Karpas-422 (cell line): Measurements from ENCODE around the gene CARD16. TPM values are rescaled to one million over a fixed set of nuclear protein-coding genes. Genes with fewer than 3 reads are reported as not detected.
A peak's percentile ranks its signal among the peaks of the same experiment; 100 is the strongest.
"Not testable (repeated sequence)": the region's sequence is repeated elsewhere in the genome, so short reads cannot be mapped to it uniquely, and the experiment has no call there.

Experiments
- DNase-seq: peaks from one replicate; pipeline ENCODE4 v3.0.0-alpha.2; 2015
- H2AFZ ChIP-seq: fragments of 200-600 bp; sonication (generic); 2 replicates; pipeline ENCODE4 v1.6.1; 2014; ENCODE audit warnings: antibody characterized with exemption, low read length, mixed read lengths
- H3K27ac ChIP-seq: fragments of 200-600 bp; sonication (generic); 2 replicates; pipeline ENCODE4 v1.5.1; 2014; ENCODE audit warnings: mild to moderate bottlenecking, low read length, moderate library complexity
- H3K27me3 ChIP-seq: fragments of 200-600 bp; sonication (generic); 2 replicates; pipeline ENCODE4 v1.6.1; 2014; ENCODE audit warnings: low read length, mixed read lengths
- H3K36me3 ChIP-seq: fragments of 200-600 bp; sonication (generic); 2 replicates; pipeline ENCODE4 v1.6.1; 2014; ENCODE audit warnings: low read length, mixed read lengths; ENCODE audit not compliant: insufficient read depth
- H3K4me1 ChIP-seq: fragments of 200-600 bp; sonication (generic); 2 replicates; pipeline ENCODE4 v1.6.1; 2014; ENCODE audit warnings: mild to moderate bottlenecking, low read length, mixed read lengths
- H3K4me2 ChIP-seq: fragments of 200-600 bp; sonication (generic); 2 replicates; pipeline ENCODE4 v1.6.1; 2014; ENCODE audit warnings: low read length, low read depth, mild to moderate bottlenecking; ENCODE audit not compliant: poor library complexity, severe bottlenecking
- H3K4me3 ChIP-seq: fragments of 200-600 bp; sonication (generic); 2 replicates; pipeline ENCODE4 v1.5.1; 2014; ENCODE audit warnings: mild to moderate bottlenecking, antibody characterized with exemption, low read length, mixed read lengths
- H3K79me2 ChIP-seq: fragments of 200-600 bp; sonication (generic); 2 replicates; pipeline ENCODE4 v1.6.1; 2014; ENCODE audit warnings: mild to moderate bottlenecking, low read length, mixed read lengths
- H3K9ac ChIP-seq: fragments of 200-600 bp; sonication (generic); 2 replicates; pipeline ENCODE4 v1.6.0; 2014; ENCODE audit warnings: low read length
- H3K9me2 ChIP-seq: fragments of 200-600 bp; sonication (generic), shearing (Covaris generic); replicated peaks from 2 replicates; pipeline ENCODE4 v1.6.0; 2014; ENCODE audit warnings: mild to moderate bottlenecking, low read length, moderate library complexity; ENCODE audit not compliant: insufficient read depth
- H3K9me3 ChIP-seq: fragments of 300-700, 200-600 bp; sonication (generic); 2 replicates; pipeline ENCODE4 v1.6.1; 2014; ENCODE audit warnings: low read length, mixed read lengths
- H4K20me1 ChIP-seq: fragments of 200-600 bp; sonication (generic); 2 replicates; pipeline ENCODE4 v1.6.1; 2014; ENCODE audit warnings: mild to moderate bottlenecking, antibody characterized with exemption, low read length, low read depth; ENCODE audit not compliant: insufficient read depth
- total RNA-seq: library from RNA; depleted of rRNA; stranded (reverse); fragments of >200 nt; shearing (Covaris generic); gene quantifications from 2 replicates; pipeline ENCODE4 v1.2.3, GENCODE V29; 2014; ENCODE audit warnings: low replicate concordance; rRNA removed

The CARD16 gene
- total RNA-seq = 16.4 and 18.0 TPM in 2 replicates

- not testable (repeated sequence) for H3K36me3 ChIP-seq, H3K9me2 ChIP-seq, H3K4me1 ChIP-seq, H3K27me3 ChIP-seq, H4K20me1 ChIP-seq, H3K9me3 ChIP-seq, H3K27ac ChIP-seq, H3K79me2 ChIP-seq
- peak within 1 kb of the TSS; percentile 61 for H2AFZ ChIP-seq
- DNase-seq = peak; percentile 58
- H3K9ac ChIP-seq = peak within 1 kb of the TSS; percentile 59
- peak within 1 kb of the TSS; percentile 61 for H3K4me3 ChIP-seq
- peak within 1 kb of the TSS; percentile 46 for H3K4me2 ChIP-seq
Measured at GRCh38 chr11:105044557-105045524, at the start of gene CARD16. TSS of gene CARD16 (minus strand) at chr11:105045335. CDS start at chr11:105045297, 38 bp downstream.

DNA sequence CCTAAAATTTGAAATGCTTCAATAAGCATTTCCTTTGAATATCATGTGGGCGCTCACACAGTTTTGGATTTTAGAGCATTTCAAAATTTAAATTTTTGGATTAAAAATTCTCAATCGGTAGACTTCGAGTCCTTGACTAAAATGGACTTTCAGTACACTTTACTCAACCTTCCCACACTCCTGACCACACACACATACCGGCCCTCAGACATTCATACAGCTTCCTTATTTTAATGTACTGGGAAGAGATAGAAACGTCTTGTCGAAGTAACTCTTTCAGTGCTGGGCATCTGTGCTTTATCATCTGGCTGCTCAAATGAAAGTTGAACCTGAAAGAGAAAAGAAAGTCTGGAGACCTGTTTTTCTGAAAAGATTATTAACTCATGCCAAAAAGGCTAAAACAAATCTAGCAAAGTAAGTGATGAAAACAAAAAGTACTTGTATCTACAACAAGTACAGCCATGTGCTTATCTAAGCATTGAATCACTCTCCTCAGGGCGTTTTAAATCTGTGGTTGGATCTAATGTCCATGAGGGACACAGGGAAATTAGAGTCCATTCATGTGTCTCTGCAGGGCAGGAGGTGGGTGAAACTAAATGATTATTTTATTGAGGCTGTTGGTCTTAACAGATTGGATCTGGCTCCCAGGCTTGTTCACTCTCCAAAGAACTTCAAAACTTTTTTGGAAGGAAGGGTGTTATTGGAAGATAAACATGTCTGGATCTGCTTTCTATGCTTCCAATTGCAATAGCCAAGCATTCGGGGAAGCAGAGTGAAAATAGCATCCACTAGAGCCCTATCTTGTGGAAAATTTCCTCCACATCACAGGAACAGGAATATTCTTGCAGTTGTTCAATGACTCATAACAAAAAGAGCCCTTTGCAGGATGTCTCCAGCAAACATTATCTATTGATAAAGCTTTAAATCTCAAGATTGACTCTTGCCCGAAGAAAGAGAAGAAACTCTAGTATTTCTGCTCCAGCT is 47.4 kb upstream of the CARD16 start:
- Histone ChIP-seq H3K9ac (no peak overlapping the region), H3K4me2 (no peak overlapping the region), H3K4me3 (no peak overlapping the region), H2AFZ (no peak overlapping the region), H3K27ac (no peak overlapping the region), H4K20me1 (no peaks in the 10 kb centered on the region), H3K4me1 (no peaks in the 10 kb centered on the region), H3K27me3 (no peaks in the 10 kb centered on the region), H3K79me2 (no peaks in the 10 kb centered on the region), H3K9me3 (no peaks in the 10 kb centered on the region), H3K9me2 (peaks cover 3% of the 10 kb centered on the region; the same call in 1 of the 2 replicates), H3K36me3 (no peaks in the 10 kb centered on the region)
- no peak for DNase-seq

DNA sequence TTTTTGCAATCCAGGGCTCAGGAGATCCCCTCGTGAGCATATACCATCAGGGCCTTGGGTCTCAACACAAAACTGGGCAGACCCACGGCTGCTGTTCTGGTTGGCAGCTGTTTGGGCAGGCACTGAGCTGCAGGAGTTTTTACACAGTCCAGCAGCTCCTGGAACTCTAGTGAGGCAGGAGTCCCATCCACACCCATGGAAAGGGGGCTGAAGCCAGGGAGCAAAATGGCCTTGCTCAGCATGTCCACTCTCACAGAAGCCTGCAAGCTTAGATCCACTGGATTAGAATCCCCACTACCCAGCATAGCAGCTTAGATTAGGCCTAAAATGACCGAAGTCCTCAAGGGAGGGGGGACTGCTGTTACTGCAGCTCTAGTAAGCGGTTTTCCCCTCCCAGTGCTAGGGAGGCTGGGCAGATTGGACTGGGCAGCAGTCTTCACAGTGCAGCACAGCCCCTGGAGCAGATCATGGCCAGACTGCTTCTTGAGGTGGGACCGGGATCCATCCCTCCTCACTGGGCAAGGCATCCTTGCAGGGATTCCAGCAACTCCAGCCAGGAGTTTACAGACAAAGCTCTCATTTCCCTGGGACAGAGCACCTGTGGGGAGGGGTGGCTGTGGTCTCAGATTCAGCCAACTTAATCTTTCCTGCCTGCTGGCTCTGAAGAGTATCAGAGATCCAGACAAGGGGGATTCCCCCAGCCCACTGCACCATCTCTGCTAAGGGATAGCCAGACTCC is 36.4 kb upstream of the CARD16 start:
- Histone ChIP-seq H4K20me1 (no peaks in the 10 kb centered on the region), H3K27me3 (no peaks in the 10 kb centered on the region), H2AFZ (no peak overlapping the region), H3K36me3 (no peaks in the 10 kb centered on the region), H3K4me3 (no peak overlapping the region), H3K27ac (no peak overlapping the region), H3K9me2 (no peaks in the 10 kb centered on the region), H3K4me1 (no peaks in the 10 kb centered on the region), H3K9me3 (no peaks in the 10 kb centered on the region), H3K4me2 (no peak overlapping the region), H3K9ac (no peak overlapping the region), H3K79me2 (no peaks in the 10 kb centered on the region)
- no peak for DNase-seq

- not testable (repeated sequence) for H2AFZ ChIP-seq, H3K9me3 ChIP-seq, H3K79me2 ChIP-seq, H4K20me1 ChIP-seq, DNase-seq, H3K27ac ChIP-seq, H3K9me2 ChIP-seq, H3K36me3 ChIP-seq, H3K4me1 ChIP-seq, H3K9ac ChIP-seq, H3K4me2 ChIP-seq, H3K4me3 ChIP-seq, H3K27me3 ChIP-seq
Measured at GRCh38 chr11:105080171-105080906, 35.2 kb upstream of the CARD16 start.

DNA sequence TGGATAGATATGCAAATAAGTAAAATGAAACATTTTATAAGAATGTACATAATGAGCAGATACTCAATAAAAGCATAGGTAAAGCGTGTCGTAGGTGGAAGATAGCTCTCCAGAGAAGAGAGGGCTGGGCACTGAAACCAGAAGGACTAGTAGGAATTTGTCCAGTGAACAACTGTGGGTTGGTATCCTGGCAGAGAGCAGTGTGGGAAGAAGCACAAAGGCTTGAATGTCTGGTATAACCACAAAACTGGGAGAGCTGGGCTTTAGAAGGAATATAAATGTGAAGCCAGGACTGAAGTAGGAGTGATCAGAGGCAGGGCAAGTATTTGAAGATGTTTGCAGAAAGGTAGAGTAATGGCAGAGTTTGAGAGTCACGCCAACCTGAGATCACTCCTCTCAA is 33.1 kb upstream of the CARD16 start:
- Histone ChIP-seq H2AFZ (no peak overlapping the region), H3K4me3 (no peak overlapping the region), H3K27me3 (no peaks in the 10 kb centered on the region), H3K79me2 (no peaks in the 10 kb centered on the region), H3K9me3 (no peaks in the 10 kb centered on the region), H4K20me1 (no peaks in the 10 kb centered on the region), H3K9me2 (no peaks in the 10 kb centered on the region), H3K9ac (no peak overlapping the region), H3K27ac (no peak overlapping the region), H3K4me2 (no peak overlapping the region), H3K4me1 (no peaks in the 10 kb centered on the region), H3K36me3 (no peaks in the 10 kb centered on the region)
- no peak for DNase-seq

DNA sequence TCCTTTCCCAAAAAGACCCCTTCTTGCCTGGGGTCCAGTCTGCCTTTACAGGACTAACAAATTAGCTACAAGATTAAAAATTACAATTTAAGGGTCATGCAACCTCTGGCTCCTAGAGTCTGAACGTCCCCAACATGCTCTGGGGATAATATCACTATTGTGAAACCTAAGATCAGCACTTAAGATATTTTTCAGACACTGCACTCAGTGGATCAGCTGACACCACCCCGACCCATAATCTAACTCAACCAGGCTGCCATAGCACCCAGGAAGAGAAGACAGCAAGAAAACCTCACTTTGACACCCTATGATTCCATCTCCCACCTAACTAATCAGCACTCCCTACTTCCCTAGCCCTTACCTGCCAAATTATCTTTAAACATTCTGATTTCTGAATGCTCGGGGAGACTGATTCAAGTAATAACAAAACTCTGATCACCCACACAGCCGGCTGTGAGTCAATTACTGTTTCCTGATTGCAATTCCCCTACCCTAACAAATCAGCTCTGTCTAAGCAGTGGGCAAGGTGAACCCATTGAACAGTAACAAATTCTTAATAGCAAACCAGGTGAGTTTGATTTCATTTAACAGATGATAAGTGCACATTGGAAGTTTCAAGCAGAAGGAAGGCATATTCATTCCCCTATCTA is 32.1 kb upstream of the CARD16 start:
- not testable (repeated sequence) for H3K27ac ChIP-seq, H3K9me2 ChIP-seq, H3K79me2 ChIP-seq, H3K27me3 ChIP-seq, H3K4me2 ChIP-seq, H3K9ac ChIP-seq, H3K4me3 ChIP-seq, H2AFZ ChIP-seq, H3K9me3 ChIP-seq, H3K36me3 ChIP-seq, DNase-seq, H3K4me1 ChIP-seq, H4K20me1 ChIP-seq

DNA sequence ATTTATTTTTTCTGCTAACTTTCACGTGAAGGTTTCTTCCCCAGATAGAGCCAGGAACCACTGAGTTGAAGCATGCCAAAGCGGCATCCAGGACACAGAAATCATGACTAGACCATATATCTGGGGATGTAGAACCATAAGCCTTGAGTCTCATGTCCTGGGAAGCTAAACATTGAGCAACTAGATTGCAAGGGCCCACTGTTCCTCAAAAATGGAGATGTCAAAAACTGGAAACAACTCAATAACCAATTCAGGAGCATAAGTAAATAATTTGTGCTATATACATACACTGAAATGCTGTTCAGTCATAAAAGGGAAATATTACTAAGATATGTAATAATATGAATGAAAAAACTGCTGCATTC is 29.0 kb upstream of the CARD16 start:
- no peaks in the 10 kb centered on the region for H3K36me3 ChIP-seq
- H2AFZ ChIP-seq = no peak overlapping the region
- no peaks in the 10 kb centered on the region for H3K79me2 ChIP-seq
- H3K27ac ChIP-seq = no peak overlapping the region
- H3K4me2 ChIP-seq = no peak overlapping the region
- H3K4me1 ChIP-seq = no peaks in the 10 kb centered on the region
- no peaks in the 10 kb centered on the region for H3K27me3 ChIP-seq
- H3K9me3 ChIP-seq = no peaks in the 10 kb centered on the region
- no peak overlapping the region for H3K4me3 ChIP-seq
- no peak overlapping the region for H3K9ac ChIP-seq
- no peak for DNase-seq
- no peaks in the 10 kb centered on the region for H3K9me2 ChIP-seq
- H4K20me1 ChIP-seq = no peaks in the 10 kb centered on the region
